Measurements from ENCODE around the gene NSDHL.

The NSDHL gene

DNA sequence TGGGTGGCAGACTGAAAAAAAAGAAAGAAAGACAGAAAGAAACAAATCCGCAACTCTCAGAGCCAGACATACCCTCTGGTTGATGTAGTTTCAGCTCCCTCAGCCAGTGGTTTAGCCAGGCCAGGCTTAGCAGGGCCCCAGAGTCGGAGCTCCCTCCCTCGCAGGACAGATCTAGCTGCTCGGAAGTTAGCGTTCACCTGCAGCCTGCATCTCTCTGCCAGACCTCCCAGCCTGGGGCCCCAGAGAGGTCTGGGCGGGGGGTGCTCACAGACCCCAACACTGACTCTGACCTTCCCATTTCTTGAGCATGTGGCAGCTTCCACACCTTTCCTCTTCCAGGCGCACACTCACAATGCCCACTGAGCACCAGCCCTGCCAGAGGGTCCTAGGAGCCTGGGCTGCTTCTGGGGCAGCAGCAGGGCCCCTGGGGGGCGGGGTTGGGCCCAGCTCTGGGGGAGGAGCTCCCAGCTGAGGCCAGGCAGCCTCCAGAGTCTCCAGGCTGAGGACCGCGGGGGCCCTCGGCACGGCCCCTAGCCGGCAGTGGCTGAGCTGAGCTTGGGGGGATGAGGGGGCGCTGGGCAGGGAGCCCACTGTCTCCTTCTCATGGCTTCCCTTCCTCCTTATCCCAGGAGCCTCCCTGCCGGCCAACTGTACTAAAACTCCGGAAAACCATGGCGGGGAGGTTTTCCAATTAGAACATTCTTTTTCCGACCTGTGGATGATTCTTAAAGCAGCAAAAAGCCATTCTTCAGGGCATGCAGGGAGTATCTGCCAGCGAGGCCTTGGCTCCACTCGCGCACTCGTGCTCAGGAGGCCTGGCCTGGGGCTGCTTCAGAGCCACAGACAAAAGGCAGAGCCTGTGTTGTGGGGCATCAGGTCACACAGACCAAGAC is 62.4 kb downstream of the NSDHL start:
- DNase-seq (ENCODE audit: low spot score): no peak
- no peak for FAIRE-seq

DNA sequence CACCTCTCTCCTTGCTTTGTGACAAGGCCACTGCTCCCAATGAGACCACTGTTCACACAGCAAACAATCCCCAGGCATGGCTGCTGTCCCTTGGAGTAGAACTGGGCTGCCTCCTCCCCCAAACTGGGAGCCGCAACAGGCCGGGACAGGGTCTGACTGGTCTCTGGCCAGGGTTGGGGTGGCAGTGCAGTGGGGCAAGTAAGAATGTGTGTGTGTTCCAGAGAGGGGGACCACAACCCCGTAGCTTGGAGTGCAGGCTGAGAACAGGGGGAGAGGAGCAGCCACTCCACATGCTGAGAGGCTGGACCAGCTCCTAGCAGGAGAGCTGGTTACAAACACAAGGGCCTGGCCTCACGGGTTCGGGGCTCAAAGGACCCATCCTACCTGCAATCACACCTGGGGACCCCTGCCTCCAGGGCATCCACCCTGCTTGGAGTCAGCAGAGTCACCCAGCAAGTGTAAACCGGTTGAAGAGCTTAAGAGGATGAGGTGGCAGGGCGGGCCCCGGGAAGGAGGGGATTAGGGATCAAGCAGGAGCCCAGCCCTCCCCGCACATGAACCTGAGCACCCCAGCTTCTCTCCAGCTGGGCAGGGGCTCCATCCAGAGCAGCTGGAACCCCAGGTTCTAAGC is 63.2 kb downstream of the NSDHL start:
- no peak for DNase-seq (ENCODE audit: low spot score)
- FAIRE-seq: no peak

DNA sequence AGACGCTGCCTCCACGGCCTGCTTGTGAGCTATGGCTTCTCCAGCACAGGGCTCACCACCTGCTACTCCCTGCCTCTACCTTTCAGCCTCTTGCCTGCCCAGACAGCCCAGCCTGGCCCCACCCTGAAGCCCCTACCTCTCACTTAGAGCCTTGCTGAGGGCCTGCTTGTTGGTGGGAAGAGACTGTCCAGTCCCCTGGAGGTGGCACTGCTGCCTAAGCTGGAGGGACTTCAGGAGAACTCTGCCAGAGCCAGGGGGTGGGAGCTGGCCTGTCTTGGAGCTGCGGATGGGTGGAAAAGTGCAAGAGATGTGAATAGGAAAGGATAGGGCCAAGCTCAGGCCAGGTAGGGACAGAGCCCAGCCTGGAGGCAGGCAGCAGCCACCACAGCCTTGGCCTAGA is 64.3 kb downstream of the NSDHL start:
- no peak for DNase-seq (ENCODE audit: low spot score)
- FAIRE-seq: no peak

DNA sequence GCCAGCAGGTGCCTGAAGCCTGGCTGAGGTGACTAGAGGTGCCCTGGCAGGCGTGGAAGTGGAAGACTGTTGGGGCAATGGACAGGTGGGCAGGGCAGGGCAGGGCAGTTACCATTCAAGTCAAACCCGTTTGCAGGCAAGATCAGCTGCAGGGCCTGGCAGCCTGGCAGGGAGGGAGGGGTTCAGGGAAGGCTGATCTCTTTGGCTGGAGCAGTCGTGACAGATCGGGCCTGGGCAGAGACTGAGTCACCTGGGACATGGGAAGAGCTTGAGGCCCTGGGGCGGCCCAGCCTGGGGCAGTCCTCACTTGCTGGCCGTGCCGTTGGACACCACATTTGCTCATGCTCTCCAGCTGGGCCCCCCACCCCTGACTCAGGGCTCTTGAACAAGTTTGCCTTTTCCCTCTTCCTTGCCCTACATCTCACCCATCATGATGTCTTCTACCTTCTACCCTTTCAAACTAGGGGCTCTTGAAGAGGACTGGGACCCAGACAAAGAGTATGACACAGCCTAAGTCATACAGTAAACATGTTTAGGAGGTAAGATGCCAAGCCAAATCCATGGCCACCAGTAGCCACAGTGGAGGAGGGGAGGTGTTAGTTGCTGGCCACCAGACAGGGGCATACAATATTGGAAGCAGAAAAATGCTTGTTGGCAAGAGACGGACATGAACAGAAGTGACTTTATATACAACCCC is 65.0 kb downstream of the NSDHL start:
- no peak for DNase-seq (ENCODE audit: low spot score)
- no peak for FAIRE-seq

DNA sequence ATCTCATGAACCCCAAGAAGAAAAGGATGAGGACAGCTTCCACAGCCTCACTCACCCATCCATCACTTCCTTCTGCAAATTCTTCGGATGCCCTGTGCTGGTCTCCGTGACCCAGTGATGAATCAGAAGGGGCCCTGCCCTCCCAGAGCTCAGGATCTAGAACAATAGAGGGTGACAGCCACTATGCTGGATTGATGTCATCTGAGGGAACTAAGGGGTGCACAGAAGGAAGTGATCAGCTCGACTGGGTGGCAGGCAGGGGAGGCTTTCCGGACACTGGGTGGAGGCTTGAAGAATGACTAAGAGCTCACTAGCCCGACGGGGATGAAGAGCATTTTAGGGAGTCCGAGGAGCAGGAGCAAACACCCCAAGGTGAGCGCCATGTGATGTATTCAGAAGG is 65.6 kb downstream of the NSDHL start:
- DNase-seq (ENCODE audit: low spot score) (peak; percentile 52), FAIRE-seq (no peak)

DNA sequence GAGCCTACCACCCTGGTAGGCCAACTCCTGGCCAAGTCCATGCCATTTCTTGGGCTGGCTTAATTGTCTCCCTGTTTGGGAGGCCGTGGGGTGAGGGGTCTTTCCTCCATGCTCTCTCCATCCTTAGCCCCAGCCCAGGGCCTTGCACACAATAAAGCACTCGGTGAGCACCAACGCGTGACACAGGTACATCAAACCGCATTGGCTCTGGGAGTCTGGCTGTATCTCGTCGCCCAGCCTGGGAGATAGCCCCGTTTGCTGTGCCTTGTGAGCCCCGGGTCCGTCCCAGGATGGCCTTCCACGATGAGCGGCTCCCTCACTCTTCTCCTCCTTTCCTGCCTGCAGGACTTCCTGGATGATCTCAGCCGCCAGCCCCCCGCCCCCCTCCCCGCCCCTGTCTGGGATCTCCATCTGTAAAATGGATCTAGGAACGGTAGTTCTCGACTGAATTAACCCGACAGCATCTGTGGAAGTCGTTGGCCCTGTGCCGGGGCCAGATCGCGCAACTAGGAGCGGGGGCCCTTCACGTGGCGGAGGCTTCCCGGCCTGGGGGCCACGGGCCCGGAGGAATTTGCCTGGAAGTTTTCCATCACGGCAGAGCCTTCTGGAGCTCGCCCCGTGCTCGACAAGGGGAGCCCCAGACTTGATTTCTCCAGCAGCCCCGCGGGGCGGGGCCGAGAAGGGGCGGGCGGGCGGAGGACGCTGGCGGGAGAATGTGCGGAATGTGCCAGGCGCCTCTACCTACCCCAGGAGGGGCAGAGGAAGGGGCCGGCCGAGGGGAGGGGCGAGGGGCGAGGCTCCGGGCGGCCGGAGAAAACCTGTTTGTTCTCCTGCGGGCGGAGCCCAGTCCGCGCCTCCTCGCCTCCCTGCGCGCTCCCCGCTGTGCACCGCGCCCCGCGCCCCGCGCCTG is 66.6 kb downstream of the NSDHL start, which contains the start of gene ZNF185:
Gene ZNF185 (plus strand): TSS at position 846 of the 910 bp plus-strand sequence. CDS start 16,423 bp downstream, outside the sequence.
- peak; percentile 92 for DNase-seq (ENCODE audit: low spot score)
- no peak for FAIRE-seq

GRCh38 chrX:152898442-152898841 is 67.6 kb downstream of the NSDHL start:
- DNase-seq (ENCODE audit: low spot score): no peak
- no peak for FAIRE-seq

DNA sequence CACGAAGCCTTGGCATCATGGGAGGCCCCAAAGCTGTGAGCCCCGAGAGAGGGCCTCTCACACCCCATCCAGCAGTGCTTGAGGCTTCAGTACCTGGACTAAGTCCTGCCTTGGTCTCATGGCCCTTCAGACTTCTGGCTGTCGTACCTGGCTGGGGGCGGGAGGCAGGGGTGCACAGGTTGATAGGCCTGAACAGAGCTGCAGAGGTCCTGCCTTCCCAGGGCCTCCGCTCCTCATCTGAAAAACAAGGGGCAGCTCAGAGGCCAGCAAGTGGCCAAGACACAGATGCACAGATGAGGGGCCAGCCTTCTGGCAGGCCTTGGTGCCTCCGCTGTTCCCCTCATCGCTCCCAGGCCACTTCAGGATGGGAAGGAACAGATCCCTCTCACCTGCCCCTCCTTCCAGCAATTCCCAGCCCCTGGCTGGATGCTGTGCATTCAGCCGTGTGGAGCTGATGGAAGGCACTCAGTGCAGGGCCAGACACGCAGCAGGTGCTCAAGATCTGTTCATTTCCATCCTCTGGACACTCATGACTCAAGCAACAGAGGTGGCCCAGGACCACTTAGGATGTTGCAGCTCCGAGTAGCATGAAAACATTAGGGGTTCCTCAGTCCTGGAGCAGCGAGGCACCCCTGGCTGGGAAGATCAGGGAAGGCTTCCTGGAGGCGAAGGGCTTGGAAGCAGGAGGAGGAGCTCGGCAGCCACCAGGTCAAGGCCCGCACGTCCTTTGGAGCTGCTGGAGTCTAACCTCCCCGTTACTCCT is 68.4 kb downstream of the NSDHL start:
- DNase-seq (ENCODE audit: low spot score) (no peak), FAIRE-seq (no peak)

- DNase-seq (ENCODE audit: low spot score): no peak
- no peak for FAIRE-seq
Measured at GRCh38 chrX:152899874-152900719, 69.2 kb downstream of the NSDHL start.

GRCh38 chrX:152900937-152901445 is 70.1 kb downstream of the NSDHL start:
- no peak for DNase-seq (ENCODE audit: low spot score)
- no peak for FAIRE-seq

- FAIRE-seq (no peak), DNase-seq (ENCODE audit: low spot score) (no peak)
Measured at GRCh38 chrX:152901816-152902501, 71.1 kb downstream of the NSDHL start.

DNA sequence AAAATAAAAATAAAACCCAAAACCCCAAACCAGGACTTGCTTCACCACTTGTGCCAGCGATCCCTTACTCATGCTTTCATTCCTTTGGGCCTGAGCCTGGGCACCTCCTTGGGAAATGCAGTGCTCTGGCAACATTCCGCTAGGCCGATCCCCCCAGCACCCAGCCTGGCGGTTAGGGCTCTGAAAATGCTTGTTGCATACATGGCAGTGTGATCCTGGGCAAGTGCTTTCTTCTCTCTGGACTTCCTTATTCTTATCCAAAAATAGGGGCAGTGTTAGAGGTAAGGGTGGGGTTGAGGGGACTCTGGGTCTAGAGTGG is 71.6 kb downstream of the NSDHL start:
- DNase-seq (ENCODE audit: low spot score) (no peak), FAIRE-seq (no peak)

GRCh38 chrX:152903589-152903988 is 72.7 kb downstream of the NSDHL start:
- DNase-seq (ENCODE audit: low spot score) (no peak), FAIRE-seq (no peak)

- no peak for FAIRE-seq
Measured at GRCh38 chrX:152904151-152905080, 73.6 kb downstream of the NSDHL start.

DNA sequence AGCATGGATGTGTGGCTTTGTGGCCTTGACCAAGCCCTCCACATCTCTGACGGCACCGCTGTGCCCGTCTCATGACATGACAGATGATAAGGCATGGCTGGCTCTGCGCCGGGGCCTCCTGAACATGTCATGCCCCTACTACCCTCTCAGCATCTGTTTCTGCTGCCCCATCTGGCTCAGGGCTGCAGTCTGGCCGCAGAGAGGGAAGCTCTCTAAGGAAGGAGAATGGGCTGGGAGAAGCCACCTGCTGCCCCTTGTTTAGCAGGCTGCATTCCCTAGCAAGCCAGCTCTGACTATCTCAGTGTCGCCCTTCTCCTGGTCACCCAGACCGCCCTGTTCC is 74.2 kb downstream of the NSDHL start:
- FAIRE-seq (no peak), DNase-seq (ENCODE audit: low spot score) (no peak)

More at GRCh38 chrX:152904151-152905080, 73.6 kb downstream of the NSDHL start:
- peak; percentile 77 for DNase-seq (ENCODE audit: low spot score)

- FAIRE-seq (no peak), DNase-seq (ENCODE audit: low spot score) (no peak)
Measured at GRCh38 chrX:152907084-152907651, 76.3 kb downstream of the NSDHL start.

- FAIRE-seq: no peak
- DNase-seq (ENCODE audit: low spot score): no peak
Measured at GRCh38 chrX:152908486-152908885, 77.6 kb downstream of the NSDHL start.

Data from urothelium cell line (cell line).